Activated CD4-positive, alpha-beta T cell treated with anti-CD3 and anti-CD28 coated beads for 36 hours (primary cell): ENCODE data around the gene RPH3AL. TPM values are rescaled to one million over a fixed set of nuclear protein-coding genes. Genes with fewer than 3 reads are reported as not detected.
"Not testable (repeated sequence)": the region's sequence is repeated elsewhere in the genome, so short reads cannot be mapped to it uniquely, and the experiment has no call there.

ENCODE experiments used
- ATAC-seq: fragments of 200-7000 bp; cut with Tn5 transposase; one replicate; pipeline ENCODE4 v1.10.0; 2021; ENCODE audit warnings: mild to moderate bottlenecking, moderate library complexity
- CTCF ChIA-PET: fragments of 350-600 bp; sonication (Branson Sonifier 250); formaldehyde crosslinking; loops from one replicate; lab custom pipeline; 2021; ENCODE audit warnings: antibody characterized with exemption; lab: Charles Lee
- POLR2A ChIA-PET: fragments of 350-600 bp; sonication (Branson Sonifier 250); formaldehyde crosslinking; loops from one replicate; lab custom pipeline; 2021; ENCODE audit warnings: antibody characterized with exemption, inconsistent platforms; lab: Charles Lee
- DNase-seq: peaks from one replicate; pipeline ENCODE4 v3.0.0-alpha.2; 2020
- H3K27ac Mint-ChIP-seq: one replicate; pipeline ENCODE4 v1.8.0; 2021; ENCODE audit warnings: mixed read lengths
- H3K27me3 Mint-ChIP-seq: one replicate; pipeline ENCODE4 v1.8.0; 2021; ENCODE audit warnings: mixed read lengths
- H3K36me3 Mint-ChIP-seq: one replicate; pipeline ENCODE4 v1.8.0; 2021; ENCODE audit warnings: low read depth, mixed read lengths
- H3K4me1 Mint-ChIP-seq: one replicate; pipeline ENCODE4 v1.8.0; 2021; ENCODE audit warnings: mixed read lengths
- H3K4me3 Mint-ChIP-seq: one replicate; pipeline ENCODE4 v1.8.0; 2021; ENCODE audit warnings: mild to moderate bottlenecking, moderate library complexity, mixed read lengths
- H3K9me3 Mint-ChIP-seq: one replicate; pipeline ENCODE4 v1.8.0; 2021; ENCODE audit warnings: low read depth, mixed read lengths
- intact Hi-C, 2 experiments: fragments of 100-400 bp; cut with DNase I in 1 of 2; cut with micrococcal nuclease in 1 of 2; formaldehyde crosslinking; loops; one replicate each; pipeline versions ENCODE4 v1.14.2 to v1.15.1; 2022 to 2024; cut with DNase I, micrococcal nuclease
- total RNA-seq, 2 experiments: library from RNA; stranded (reverse); gene quantifications; one replicate each; pipeline ENCODE4 v1.2.3, GENCODE V29; 2021

RPH3AL gene
- total RNA-seq, 2 experiments from 2014 or later = 1.4 to 2.0 TPM

- no peak overlapping the region for H3K27ac Mint-ChIP-seq
- ATAC-seq = no peak
- no peak for DNase-seq
- H3K36me3 Mint-ChIP-seq = peaks cover 1% of the 10 kb centered on the region
- ChIA-PET POLR2A (interaction anchor here (0.6 kb wide), 1 partner anchor 61 kb away, joined by 3 read pairs; no protein-coding TSS in a partner anchor), CTCF (interaction anchor here (0.6 kb wide), 1 partner anchor 10 kb away, joined by 3 read pairs; no protein-coding TSS in a partner anchor)
- no peaks in the 10 kb centered on the region for H3K27me3 Mint-ChIP-seq
- H3K4me1 Mint-ChIP-seq = no peaks in the 10 kb centered on the region
- no peaks in the 10 kb centered on the region for H3K9me3 Mint-ChIP-seq
- no peak overlapping the region for H3K4me3 Mint-ChIP-seq
- intact Hi-C loops = no loop called here
Observed at GRCh38 chr17:321386-321941, 31.1 kb downstream of the RPH3AL start.

- H3K4me1 Mint-ChIP-seq = no peaks in the 10 kb centered on the region
- DNase-seq = no peak
- ChIA-PET CTCF (interaction anchor here (0.6 kb wide), 1 partner anchor 11 kb away, joined by 3 read pairs; no protein-coding TSS in a partner anchor), POLR2A (interaction anchor here (0.6 kb wide), 1 partner anchor 61 kb away, joined by 3 read pairs; no protein-coding TSS in a partner anchor)
- H3K36me3 Mint-ChIP-seq = peaks cover 1% of the 10 kb centered on the region
- intact Hi-C loops = no loop called here
- H3K9me3 Mint-ChIP-seq = no peaks in the 10 kb centered on the region
- H3K27ac Mint-ChIP-seq = no peak overlapping the region
- H3K27me3 Mint-ChIP-seq = no peaks in the 10 kb centered on the region
- H3K4me3 Mint-ChIP-seq = no peak overlapping the region
- ATAC-seq = no peak
Observed at GRCh38 chr17:320809-321385, 31.7 kb downstream of the RPH3AL start.

- H3K27ac Mint-ChIP-seq = no peak overlapping the region
- peaks cover 1% of the 10 kb centered on the region for H3K36me3 Mint-ChIP-seq
- no peaks in the 10 kb centered on the region for H3K4me1 Mint-ChIP-seq
- H3K4me3 Mint-ChIP-seq = no peak overlapping the region
- CTCF ChIA-PET = no interaction called here
- H3K27me3 Mint-ChIP-seq = no peaks in the 10 kb centered on the region
- no peak for DNase-seq
- intact Hi-C loops = no loop called here
- no peaks in the 10 kb centered on the region for H3K9me3 Mint-ChIP-seq
- POLR2A ChIA-PET = no interaction called here
- ATAC-seq = no peak
Observed at GRCh38 chr17:320139-320538, 32.5 kb downstream of the RPH3AL start.

GRCh38 chr17:319266-319665, 33.3 kb downstream of the RPH3AL start:
- CTCF ChIA-PET = no interaction called here
- Mint-ChIP-seq H3K4me1 (no peaks in the 10 kb centered on the region), H3K36me3 (peaks cover 1% of the 10 kb centered on the region), H3K27me3 (no peaks in the 10 kb centered on the region), H3K27ac (no peak overlapping the region), H3K4me3 (no peak overlapping the region), H3K9me3 (no peaks in the 10 kb centered on the region)
- intact Hi-C loops = no loop called here
- DNase-seq (no peak), ATAC-seq (no peak)
- POLR2A ChIA-PET = no interaction called here

- H3K27me3 Mint-ChIP-seq, intact Hi-C loops, POLR2A ChIA-PET, H3K27ac Mint-ChIP-seq, DNase-seq, H3K4me3 Mint-ChIP-seq, H3K4me1 Mint-ChIP-seq, ATAC-seq, H3K36me3 Mint-ChIP-seq, H3K9me3 Mint-ChIP-seq, CTCF ChIA-PET: not testable (repeated sequence)
Observed at GRCh38 chr17:317070-317469, 35.5 kb downstream of the RPH3AL start.

GRCh38 chr17:315399-315798, 37.2 kb downstream of the RPH3AL start:
- intact Hi-C loops = not testable (repeated sequence)

GRCh38 chr17:314614-314944, 38.0 kb downstream of the RPH3AL start:
- intact Hi-C loops, POLR2A ChIA-PET, H3K36me3 Mint-ChIP-seq, H3K4me3 Mint-ChIP-seq, H3K9me3 Mint-ChIP-seq, DNase-seq, H3K27me3 Mint-ChIP-seq, H3K27ac Mint-ChIP-seq, CTCF ChIA-PET, H3K4me1 Mint-ChIP-seq, ATAC-seq: not testable (repeated sequence)

More at GRCh38 chr17:315399-315798, 37.2 kb downstream of the RPH3AL start:
- H3K27ac Mint-ChIP-seq, ATAC-seq, DNase-seq, CTCF ChIA-PET, H3K27me3 Mint-ChIP-seq, H3K4me1 Mint-ChIP-seq, H3K9me3 Mint-ChIP-seq, H3K4me3 Mint-ChIP-seq, POLR2A ChIA-PET, H3K36me3 Mint-ChIP-seq: not testable (repeated sequence)

- Mint-ChIP-seq H3K9me3 (no peaks in the 10 kb centered on the region), H3K36me3 (peaks cover 1% of the 10 kb centered on the region), H3K4me1 (no peaks in the 10 kb centered on the region), H3K4me3 (no peak overlapping the region), H3K27me3 (no peaks in the 10 kb centered on the region), H3K27ac (no peak overlapping the region)
- intact Hi-C loops = no loop called here
- ChIA-PET CTCF (interaction anchor here (0.6 to 1.0 kb wide), 2 partner anchors 44 to 120 kb away, joined by 4 read pairs; no protein-coding TSS in a partner anchor), POLR2A (no interaction called here)
- ATAC-seq (no peak), DNase-seq (no peak)
Observed at GRCh38 chr17:313911-314613, 38.5 kb downstream of the RPH3AL start.

- ChIA-PET POLR2A (no interaction called here), CTCF (interaction anchor here (0.6 to 1.0 kb wide), 2 partner anchors 45 to 48 kb away, joined by 4 read pairs; no protein-coding TSS in a partner anchor)
- intact Hi-C loops = no loop called here
- Mint-ChIP-seq H3K4me3 (no peak overlapping the region), H3K36me3 (peaks cover 1% of the 10 kb centered on the region), H3K27ac (no peak overlapping the region), H3K27me3 (no peaks in the 10 kb centered on the region), H3K9me3 (no peaks in the 10 kb centered on the region), H3K4me1 (no peaks in the 10 kb centered on the region)
- DNase-seq = no peak
- no peak for ATAC-seq
Observed at GRCh38 chr17:313231-313630, 39.4 kb downstream of the RPH3AL start.

GRCh38 chr17:312476-313148, 40.0 kb downstream of the RPH3AL start:
- no peak overlapping the region for H3K27ac Mint-ChIP-seq
- intact Hi-C loops = no loop called here
- no peaks in the 10 kb centered on the region for H3K9me3 Mint-ChIP-seq
- H3K27me3 Mint-ChIP-seq = no peaks in the 10 kb centered on the region
- CTCF ChIA-PET = interaction anchor here (0.6 to 1.0 kb wide), 2 partner anchors 46 to 47 kb away, joined by 4 read pairs; no protein-coding TSS in a partner anchor
- ATAC-seq (no peak), DNase-seq (no peak)
- H3K36me3 Mint-ChIP-seq = no peaks in the 10 kb centered on the region
- no peak overlapping the region for H3K4me3 Mint-ChIP-seq
- no peaks in the 10 kb centered on the region for H3K4me1 Mint-ChIP-seq
- POLR2A ChIA-PET = no interaction called here

GRCh38 chr17:311119-311782, 41.4 kb downstream of the RPH3AL start:
- ChIA-PET POLR2A (no interaction called here), CTCF (no interaction called here)
- H3K9me3 Mint-ChIP-seq = no peaks in the 10 kb centered on the region
- H3K4me1 Mint-ChIP-seq = no peaks in the 10 kb centered on the region
- H3K27ac Mint-ChIP-seq = no peak overlapping the region
- no peaks in the 10 kb centered on the region for H3K27me3 Mint-ChIP-seq
- no peak for ATAC-seq
- intact Hi-C loops = no loop called here
- H3K36me3 Mint-ChIP-seq = no peaks in the 10 kb centered on the region
- DNase-seq = no peak
- H3K4me3 Mint-ChIP-seq = no peak overlapping the region
